ENCODE results near the gene ACTRT1.
A peak's percentile ranks its signal among the peaks of the same experiment; 100 is the strongest.

Gene ACTRT1

DNA sequence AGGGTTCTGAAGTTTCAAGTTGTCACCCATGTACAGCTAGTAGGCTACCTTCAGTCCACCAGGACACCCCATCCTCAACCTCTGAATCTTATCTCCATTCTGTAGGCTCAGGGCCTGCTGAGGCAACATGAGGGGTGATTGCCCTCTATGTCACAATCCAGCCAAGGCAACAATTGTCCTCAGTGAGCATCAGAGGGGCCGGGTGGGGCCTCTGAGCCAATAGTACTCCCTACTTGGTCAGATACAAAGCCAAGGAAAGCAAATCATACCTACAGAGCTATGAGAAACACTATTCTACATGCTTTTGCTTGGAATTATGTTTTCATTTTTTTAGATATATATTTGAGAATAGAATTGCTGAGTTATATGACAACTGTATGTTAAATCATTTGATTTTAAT is at the start of gene ACTRT1:
Gene ACTRT1 (minus strand): TSS at position 101 of the 400 bp plus-strand sequence. CDS start 197 bp downstream, outside the sequence.
- DNase-seq, result no peak

DNA sequence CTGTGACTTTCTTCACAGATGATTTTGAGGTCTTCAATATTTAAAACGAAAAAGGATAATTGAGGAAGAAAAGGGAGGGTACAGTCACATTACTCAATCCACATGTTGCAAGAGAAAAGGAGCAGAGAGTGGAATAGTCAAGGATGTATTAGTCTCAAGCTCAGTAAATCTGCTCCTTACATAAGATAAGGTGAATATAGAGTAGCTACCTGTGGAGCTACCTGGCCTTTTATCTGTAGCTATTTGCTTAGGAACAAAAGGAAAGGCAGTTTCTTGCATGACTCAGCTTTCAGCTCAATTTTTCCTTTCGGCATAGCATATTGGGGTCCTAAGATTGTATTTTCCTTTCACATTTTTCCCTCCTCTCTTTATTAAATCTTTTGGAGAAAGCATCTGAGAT is 26.3 kb upstream of the ACTRT1 start:
- DNase-seq, result no peak

DNA sequence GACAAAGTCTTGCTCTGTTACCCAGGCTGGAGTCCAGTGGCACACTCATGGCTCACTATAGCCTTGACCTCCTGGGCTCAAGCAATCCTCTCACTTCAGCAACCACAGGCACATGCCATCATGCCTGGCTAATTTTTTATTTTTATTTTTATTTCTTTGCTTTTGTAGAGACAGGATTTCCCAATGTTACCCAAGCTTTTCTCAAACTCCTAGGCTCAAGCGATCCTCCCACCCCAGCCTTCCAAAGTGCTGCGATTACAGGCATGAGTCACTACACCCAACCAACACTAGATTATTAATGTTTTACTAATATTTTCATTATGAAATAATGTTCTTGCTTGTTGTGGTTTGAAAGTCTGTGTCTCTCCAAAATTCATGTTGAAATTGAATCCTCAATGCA is 5.2 kb upstream of the ACTRT1 start:
- DNase-seq, result no peak

DNA sequence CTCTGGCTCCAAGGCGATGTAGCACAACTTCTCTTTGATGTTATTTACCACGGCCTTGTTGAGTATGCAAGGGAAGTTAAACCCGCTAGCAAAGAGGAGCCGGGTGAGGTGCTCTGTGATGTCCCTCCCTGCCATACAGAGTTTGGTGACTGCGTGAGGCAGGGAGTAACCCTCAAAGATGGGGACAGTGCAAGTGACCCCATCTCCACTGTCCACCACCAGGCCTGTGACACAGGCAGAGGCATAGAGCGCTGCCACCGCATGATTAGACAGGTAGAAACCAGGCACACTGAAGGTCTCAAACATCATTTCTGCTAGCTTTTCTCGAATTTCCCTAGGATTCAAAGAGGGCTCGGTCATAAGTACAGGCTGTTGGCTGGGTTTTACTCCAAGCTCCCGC is 677 bp downstream of the ACTRT1 start:
- DNase-seq, result no peak

DNA sequence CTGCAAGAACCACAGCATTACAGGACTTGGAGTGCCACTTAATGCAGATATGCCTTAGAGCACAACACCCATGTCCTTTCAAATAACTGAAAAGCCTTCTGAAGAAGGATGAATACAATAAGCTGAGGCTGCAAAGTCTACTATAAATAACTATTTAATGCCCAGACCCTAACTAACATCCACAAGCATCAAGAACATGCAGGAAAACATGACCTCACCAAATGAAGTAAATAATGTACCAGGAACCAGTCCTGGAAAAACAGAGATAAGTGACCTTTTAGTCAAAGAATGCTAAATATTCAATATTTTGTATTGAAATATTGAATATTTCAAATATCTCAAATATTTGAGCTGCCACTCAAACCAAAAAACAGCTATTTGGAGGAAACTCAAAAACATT is 16.9 kb downstream of the ACTRT1 start:
- DNase-seq, result no peak

DNA sequence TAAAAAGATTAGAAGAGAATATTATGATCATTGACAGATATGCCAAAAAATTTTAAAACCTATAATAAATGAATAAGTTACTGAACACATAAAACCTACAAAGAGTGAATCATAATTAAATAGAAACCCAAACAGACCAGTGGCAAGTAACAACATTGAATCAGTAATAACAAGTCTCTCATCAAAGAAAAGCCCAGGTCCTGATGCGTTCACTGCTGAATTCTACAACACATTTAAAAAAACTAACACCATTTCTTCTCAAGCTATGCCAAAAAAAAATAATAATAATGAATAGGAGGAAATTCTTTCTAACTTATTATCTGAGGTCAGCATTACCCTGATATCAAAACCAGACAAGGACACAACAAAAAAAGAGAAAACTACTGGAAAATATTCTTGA is 30.6 kb downstream of the ACTRT1 start:
- no peak for DNase-seq

DNA sequence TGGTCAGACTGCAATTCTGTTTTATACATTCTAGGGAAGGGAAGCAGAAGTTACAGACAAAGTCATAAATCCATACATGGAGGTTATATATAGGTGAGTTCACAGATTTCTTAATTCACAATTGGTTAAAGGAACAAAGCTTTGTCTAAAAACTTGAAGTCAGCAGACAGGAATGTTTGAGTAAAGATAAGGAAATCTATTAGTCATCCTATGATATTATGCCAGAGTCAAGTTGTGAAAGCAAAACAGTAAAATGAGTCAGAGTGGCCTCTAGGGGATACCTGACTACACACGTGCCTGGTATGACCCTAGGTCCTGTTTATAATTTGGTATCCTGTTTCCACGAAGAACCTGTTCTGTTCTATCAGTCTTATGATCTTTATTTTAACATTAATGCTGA is 31.5 kb downstream of the ACTRT1 start:
- DNase-seq, result peak; percentile 12

DNA sequence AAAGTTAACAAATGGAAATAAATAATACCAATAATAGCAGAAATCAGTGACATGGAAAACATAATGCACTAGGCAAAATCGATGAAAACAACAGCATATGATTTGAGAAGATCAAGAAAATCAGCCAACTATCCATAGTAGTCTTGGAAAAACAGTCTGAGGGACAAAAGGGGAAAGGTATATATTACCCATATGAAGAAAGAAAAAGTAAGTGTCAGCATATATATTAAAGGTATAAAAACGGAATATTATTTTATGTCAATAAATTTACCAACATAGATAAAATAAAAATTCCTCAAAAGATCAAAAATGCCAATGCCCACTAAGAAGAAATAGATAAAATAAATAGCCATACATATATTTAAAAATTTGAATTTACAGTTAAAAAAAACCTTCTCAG is 33.0 kb downstream of the ACTRT1 start:
- DNase-seq, result no peak

DNA sequence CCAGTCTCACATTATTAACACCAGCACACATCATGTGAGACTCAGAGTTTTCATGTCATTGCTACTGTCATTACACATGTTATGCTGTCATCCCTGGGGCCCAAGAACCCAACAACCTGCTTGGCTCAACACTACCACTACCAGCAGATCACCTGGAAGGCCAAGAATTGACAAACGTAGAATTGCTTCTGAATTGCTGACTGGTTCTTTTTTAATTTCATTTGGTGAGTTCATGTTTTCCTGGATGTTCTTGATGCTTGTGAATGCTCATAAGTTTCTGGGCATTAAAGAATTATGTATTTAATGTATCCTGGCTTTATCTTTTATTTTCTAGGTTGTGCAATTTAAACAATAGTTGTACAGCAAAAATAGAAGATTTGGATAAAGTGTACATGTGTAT is 40.2 kb downstream of the ACTRT1 start:
- DNase-seq, result no peak

DNA sequence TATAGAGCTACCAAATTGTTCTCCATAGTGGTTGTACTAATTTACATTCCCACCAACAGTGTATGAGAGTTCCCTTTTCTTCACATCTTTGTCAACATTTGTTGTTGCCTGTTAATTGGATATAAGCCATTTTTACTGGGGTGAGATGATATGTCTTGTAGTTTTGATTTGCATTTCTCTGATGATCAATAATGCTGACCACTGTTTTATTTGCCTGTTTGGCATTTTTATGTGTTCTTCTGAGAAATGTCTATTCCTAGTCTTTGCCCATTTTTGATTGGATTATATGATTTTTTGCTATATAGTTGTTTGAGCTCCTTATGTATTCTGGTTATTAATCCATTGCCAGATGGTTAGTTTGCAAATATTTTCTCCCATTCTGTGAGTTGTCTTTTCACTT is 44.3 kb downstream of the ACTRT1 start:
- DNase-seq, result no peak
